ENCODE data around the gene STARD5. TPM values are rescaled to one million over a fixed set of nuclear protein-coding genes. Genes with fewer than 3 reads are reported as not detected.

Gene STARD5
- total and polyA plus RNA-seq, 2 donors (not counting 1 experiment from before 2014, with no cell fraction given) = 15.7 to 19.9 TPM

GRCh38 chr15:81309647-81310450, 14.1 kb downstream of the STARD5 start:
- H3K27me3 Mint-ChIP-seq = no peaks in the 10 kb centered on the region
- Histone ChIP-seq H3K36me3 (replicated peaks in 1 of 2; ENCODE audit: control extremely low read depth in 1 of 2, control insufficient read depth in 1 of 2, extremely low read depth in 1 of 2, insufficient read depth in 2 of 2, low read length in 1 of 2) (peaks cover 4 to 78% of the 10 kb centered on the region in 2 experiments), H3K9ac (ENCODE audit: low read length) (no peak overlapping the region), H3K4me3 (ENCODE audit: control extremely low read depth in 1 of 5, extremely low read depth in 1 of 5, insufficient read depth in 1 of 5, low read depth in 2 of 5, low read length in 4 of 5) (no peak overlapping the region), H3K27me3 (replicated peaks in 1 of 4; ENCODE audit: control extremely low read depth in 1 of 4, control insufficient read depth in 3 of 4, insufficient read depth in 4 of 4, low read length in 3 of 4) (no peaks in the 10 kb centered on the region), H4K20me1 (ENCODE audit: control insufficient read depth, insufficient read depth, low read length, poor library complexity, severe bottlenecking) (peaks cover 58% of the 10 kb centered on the region), H3K4me1 (ENCODE audit: control insufficient read depth in 2 of 2, insufficient read depth in 2 of 2, low read length in 2 of 2) (peaks cover 64 to 67% of the 10 kb centered on the region in 2 donors), H2AFZ (ENCODE audit: insufficient read depth, low read depth, low read length, poor library complexity, severe bottlenecking) (no peak overlapping the region), H3K27ac (ENCODE audit: low read length in 2 of 2) (peak overlapping the region in 1 of 2 donors; percentile 88), H3K79me2 (ENCODE audit: control insufficient read depth, insufficient read depth, low read length) (peaks cover 31% of the 10 kb centered on the region), H3K4me2 (replicated peaks; ENCODE audit: low read depth, low read length, poor library complexity, severe bottlenecking) (no peak overlapping the region), H3K9me3 (ENCODE audit: control extremely low read depth in 1 of 3, control insufficient read depth in 2 of 3, insufficient read depth in 1 of 3, low read length in 2 of 3) (no peaks in the 10 kb centered on the region)
- peaks cover 79% of the 10 kb centered on the region for H3K4me1 Mint-ChIP-seq
- intact Hi-C loops (cut with micrococcal nuclease) = loop anchor here (2.0 kb wide), 1 partner anchor 17 kb away; no protein-coding TSS in a partner anchor
- ChIA-PET POLR2A (interaction anchor here (0.8 to 5.0 kb wide), 3 partner anchors 9 to 24 kb away, joined by 3 to 63 read pairs (median 59); no protein-coding TSS in a partner anchor), CTCF (interaction anchor here (1.3 to 5.5 kb wide), 5 partner anchors 9 to 44 kb away, joined by 8 to 65 read pairs (median 13); no protein-coding TSS in a partner anchor)
- no peak for ATAC-seq (ENCODE audit: low read depth)
- peak overlapping the region; percentile 87 for H3K27ac Mint-ChIP-seq
- 80% methylated on average over 5 of the region's 8 CpGs for WGBS (ENCODE audit: insufficient coverage)
- no peak overlapping the region for H3K4me3 Mint-ChIP-seq
- TF ChIP-seq CTCF (IDR thresholded peaks at IDR 0.05) = no peak
- TF ChIP-seq EZH2 (IDR thresholded peaks at IDR 0.05; ENCODE audit: borderline replicate concordance, insufficient read depth, low read depth, low read length, poor library complexity, severe bottlenecking) = no peak
- no peak for DNase-seq
- H3K9me3 Mint-ChIP-seq (ENCODE audit: insufficient read depth) = no peaks in the 10 kb centered on the region

- Histone ChIP-seq H3K9me3 (ENCODE audit: control extremely low read depth in 1 of 3, control insufficient read depth in 2 of 3, insufficient read depth in 1 of 3, low read length in 2 of 3) (no peaks in the 10 kb centered on the region), H3K27me3 (replicated peaks in 1 of 4; ENCODE audit: control extremely low read depth in 1 of 4, control insufficient read depth in 3 of 4, insufficient read depth in 4 of 4, low read length in 3 of 4) (no peaks in the 10 kb centered on the region), H3K4me3 (ENCODE audit: control extremely low read depth in 1 of 5, extremely low read depth in 1 of 5, insufficient read depth in 1 of 5, low read depth in 2 of 5, low read length in 4 of 5) (no peak overlapping the region), H3K9ac (ENCODE audit: low read length) (no peak overlapping the region), H3K4me1 (ENCODE audit: control insufficient read depth in 2 of 2, insufficient read depth in 2 of 2, low read length in 2 of 2) (peaks cover 66 to 67% of the 10 kb centered on the region in 2 donors), H3K27ac (ENCODE audit: low read length in 2 of 2) (no peak overlapping the region), H3K4me2 (replicated peaks; ENCODE audit: low read depth, low read length, poor library complexity, severe bottlenecking) (no peak overlapping the region), H4K20me1 (ENCODE audit: control insufficient read depth, insufficient read depth, low read length, poor library complexity, severe bottlenecking) (peaks cover 74% of the 10 kb centered on the region), H2AFZ (ENCODE audit: insufficient read depth, low read depth, low read length, poor library complexity, severe bottlenecking) (no peak overlapping the region), H3K36me3 (replicated peaks in 1 of 2; ENCODE audit: control extremely low read depth in 1 of 2, control insufficient read depth in 1 of 2, extremely low read depth in 1 of 2, insufficient read depth in 2 of 2, low read length in 1 of 2) (peaks cover 6 to 82% of the 10 kb centered on the region in 2 experiments), H3K79me2 (ENCODE audit: control insufficient read depth, insufficient read depth, low read length) (peaks cover 44% of the 10 kb centered on the region)
- Mint-ChIP-seq H3K4me3 (no peak overlapping the region), H3K9me3 (ENCODE audit: insufficient read depth) (no peaks in the 10 kb centered on the region), H3K27me3 (no peaks in the 10 kb centered on the region), H3K4me1 (peaks cover 82% of the 10 kb centered on the region), H3K27ac (peak overlapping the region; percentile 60)
- intact Hi-C loops (cut with micrococcal nuclease) = no loop called here
- POLR2A ChIA-PET = interaction anchor here (1.4 to 5.0 kb wide), 3 partner anchors 7 to 21 kb away, joined by 3 to 63 read pairs (median 59); no protein-coding TSS in a partner anchor
- ATAC-seq (ENCODE audit: low read depth) = no peak
- CTCF ChIA-PET = interaction anchor here (0.6 to 5.5 kb wide), 8 partner anchors 7 to 611 kb away, joined by 3 to 65 read pairs (median 9); no protein-coding TSS in a partner anchor
- no peak for DNase-seq
- TF ChIP-seq CTCF (IDR thresholded peaks at IDR 0.05) = no peak
- no peak for TF ChIP-seq EZH2 (IDR thresholded peaks at IDR 0.05; ENCODE audit: borderline replicate concordance, insufficient read depth, low read depth, low read length, poor library complexity, severe bottlenecking)
- 94% methylated on average over 2 of the region's 2 CpGs for WGBS (ENCODE audit: insufficient coverage)
These were observed 15.7 kb downstream of the STARD5 start for GRCh38 chr15:81308260-81308659.

Data from B cell (primary cell).